EH (cell line): ENCODE measurements around the gene PLPPR2.
"Not testable (repeated sequence)": the region's sequence is repeated elsewhere in the genome, so short reads cannot be mapped to it uniquely, and the experiment has no call there.

ENCODE experiments used
- DNase-seq: peaks from one replicate; pipeline ENCODE4 v3.0.0-alpha.2; 2015; ENCODE audit warnings: low read depth

PLPPR2 gene

GRCh38 chr19:11370744-11371143 lies 15.5 kb downstream of the PLPPR2 start:
- DNase-seq = no peak

- peak; percentile 32 for DNase-seq
These were observed 18.1 kb downstream of the PLPPR2 start for GRCh38 chr19:11373166-11373884.

GRCh38 chr19:11373885-11374432 lies 18.7 kb downstream of the PLPPR2 start:
- DNase-seq = no peak

- peak; percentile 100 for DNase-seq
These were observed 19.4 kb downstream of the PLPPR2 start, which contains the start of gene SWSAP1 for GRCh38 chr19:11374433-11375142. Gene SWSAP1, plus strand, starts transcription at chr19:11374666. Its CDS starts 15 bp downstream, at chr19:11374681.

- no peak for DNase-seq
These were observed 20.1 kb downstream of the PLPPR2 start for GRCh38 chr19:11375143-11375948.

GRCh38 chr19:11377237-11377636 lies 22.0 kb downstream of the PLPPR2 start:
- DNase-seq = peak; percentile 93

GRCh38 chr19:11377756-11378155 lies 22.5 kb downstream of the PLPPR2 start:
- peak; percentile 52 for DNase-seq

GRCh38 chr19:11378319-11379189 lies 23.3 kb downstream of the PLPPR2 start:
- peak; percentile 87 for DNase-seq

- DNase-seq = not testable (repeated sequence)
These were observed 24.1 kb downstream of the PLPPR2 start for GRCh38 chr19:11379269-11379845.

GRCh38 chr19:11379857-11380350 lies 24.7 kb downstream of the PLPPR2 start:
- no peak for DNase-seq

GRCh38 chr19:11380653-11381537 lies 25.7 kb downstream of the PLPPR2 start:
- DNase-seq = peak; percentile 98

GRCh38 chr19:11382898-11383705 lies 27.9 kb downstream of the PLPPR2 start:
- DNase-seq = peak; percentile 28

- no peak for DNase-seq
These were observed 28.4 kb downstream of the PLPPR2 start for GRCh38 chr19:11383706-11384048.

- no peak for DNase-seq
These were observed 29.5 kb downstream of the PLPPR2 start for GRCh38 chr19:11384778-11385129.

- no peak for DNase-seq
These were observed 32.2 kb downstream of the PLPPR2 start for GRCh38 chr19:11387162-11388034.

GRCh38 chr19:11390359-11390758 lies 35.1 kb downstream of the PLPPR2 start:
- no peak for DNase-seq

GRCh38 chr19:11390933-11391680 lies 35.9 kb downstream of the PLPPR2 start:
- no peak for DNase-seq
